Endothelial cell of umbilical vein (primary cell): Measurements from ENCODE around the gene CNTNAP2. TPM values are rescaled to one million over a fixed set of nuclear protein-coding genes. Genes with fewer than 3 reads are reported as not detected.

ENCODE experiments used
- BruUV-seq: library from RNA; stranded (reverse); fragments of 400-500 nt; replicated peaks from 2 replicates; lab custom pipeline; 2021; lab: Mats Ljungman, UMichigan
- CTCF ChIA-PET: fragments of 300-600, 350-600 bp; sonication (Branson Sonifier 250); formaldehyde crosslinking; loops from one replicate; lab custom pipeline; 2021; ENCODE audit warnings: antibody characterized with exemption, inconsistent platforms; lab: Charles Lee
- POLR2A ChIA-PET: fragments of 300-600, 350-600 bp; sonication (Branson Sonifier 250); formaldehyde crosslinking; loops from one replicate; lab custom pipeline; 2021; ENCODE audit warnings: antibody characterized with exemption, inconsistent platforms; lab: Charles Lee
- DNase-seq: peaks from one replicate; pipeline ENCODE4 v3.0.0-alpha.2; 2011; ENCODE audit warnings: low read depth, low spot score
- FAIRE-seq: peaks from 2 replicates; lab custom pipeline; 2011; peaks lifted over from hg19 to GRCh38; lab: Jason Lieb, UNC
- H2AFZ ChIP-seq: 2 replicates; pipeline ENCODE4 v1.6.0; 2012; ENCODE audit warnings: low read depth, low read length, control low read depth, inconsistent platforms
- H3K27ac ChIP-seq: 2 replicates; pipeline ENCODE4 v1.5.1; 2011; ENCODE audit warnings: low read depth, mild to moderate bottlenecking, control low read depth, low read length, moderate library complexity; ENCODE audit not compliant: insufficient read depth
- H3K27me3 ChIP-seq, 2 experiments: 2 replicates each; pipeline versions ENCODE4 v1.6.0 to v1.6.1; 2011; ENCODE audit warnings: low read length in 2 of 2, mixed read lengths in 1 of 2; ENCODE audit not compliant: control insufficient read depth in 2 of 2, insufficient read depth in 2 of 2
- H3K36me3 ChIP-seq, 2 experiments: 2 replicates in 1 of 2; 3 replicates in 1 of 2; pipeline ENCODE4 v1.5.1; 2011; ENCODE audit warnings: low read length in 2 of 2, mild to moderate bottlenecking in 1 of 2, moderate library complexity in 1 of 2; ENCODE audit not compliant: control insufficient read depth in 2 of 2, insufficient read depth in 2 of 2; ENCODE audit errors: extremely low read depth in 1 of 2
- H3K4me1 ChIP-seq: 3 replicates; pipeline ENCODE4 v1.5.1; 2011; ENCODE audit warnings: mild to moderate bottlenecking, low read length; ENCODE audit not compliant: control insufficient read depth, insufficient read depth; ENCODE audit errors: extremely low read depth
- H3K4me2 ChIP-seq: 2 replicates; pipeline ENCODE4 v1.6.1; 2011; ENCODE audit warnings: low read length, control low read depth, mixed read lengths; ENCODE audit not compliant: insufficient read depth
- H3K4me3 ChIP-seq, 3 experiments: fragments of 200-600 bp in 1 of 3; sonication (generic), shearing (Covaris generic) in 1 of 3; replicated peaks in 1 of 3; 2 replicates each; pipeline ENCODE4 v1.5.1; 2011 to 2016; ENCODE audit warnings: control low read depth in 3 of 3, low read length in 3 of 3, mild to moderate bottlenecking in 2 of 3, inconsistent platforms in 1 of 3, low read depth in 1 of 3, moderate library complexity in 1 of 3; ENCODE audit not compliant: insufficient read depth in 1 of 3
- H3K79me2 ChIP-seq: 2 replicates; pipeline ENCODE4 v1.6.0; 2012; ENCODE audit warnings: low read length, inconsistent platforms; ENCODE audit not compliant: control insufficient read depth, insufficient read depth
- H3K9ac ChIP-seq: replicated peaks from 2 replicates; pipeline ENCODE3; 2011; ENCODE audit warnings: low read length, control low read depth; ENCODE audit not compliant: insufficient read depth; ENCODE audit errors: extremely low read depth
- H3K9me1 ChIP-seq: replicated peaks from 3 replicates; pipeline ENCODE4 v1.6.0; 2011; ENCODE audit warnings: mild to moderate bottlenecking, low read length; ENCODE audit not compliant: control insufficient read depth, insufficient read depth; ENCODE audit errors: extremely low read depth
- H3K9me3 ChIP-seq: replicated peaks from 2 replicates; pipeline ENCODE4 v1.5.1; 2012; ENCODE audit warnings: low read length, inconsistent platforms; ENCODE audit not compliant: control insufficient read depth, insufficient read depth
- H4K20me1 ChIP-seq: replicated peaks from 2 replicates; pipeline ENCODE3; 2011; ENCODE audit warnings: mild to moderate bottlenecking, low read length; ENCODE audit not compliant: control insufficient read depth, insufficient read depth; ENCODE audit errors: extremely low read depth
- EZH2 ChIP-seq: IDR thresholded peaks from 2 replicates; pipeline ENCODE4 v1.6.1; 2012; ENCODE audit warnings: borderline replicate concordance, low read depth, mild to moderate bottlenecking, moderate library complexity, low read length, inconsistent platforms; ENCODE audit not compliant: severe bottlenecking
- FOS ChIP-seq: IDR thresholded peaks from 2 replicates; pipeline ENCODE4 v1.6.1; 2011; ENCODE audit warnings: mild to moderate bottlenecking, low read length, moderate library complexity, borderline replicate concordance; ENCODE audit not compliant: insufficient read depth
- GATA2 ChIP-seq: IDR thresholded peaks from 2 replicates; pipeline ENCODE4 v1.7.0; 2011; ENCODE audit warnings: low read depth, mild to moderate bottlenecking, moderate library complexity, mixed read lengths, low read length; ENCODE audit not compliant: insufficient read length, insufficient read depth
- JUN ChIP-seq: IDR thresholded peaks from 2 replicates; pipeline ENCODE4 v1.6.1; 2011; ENCODE audit warnings: borderline replicate concordance, low read depth; ENCODE audit not compliant: insufficient read length, insufficient read depth
- MYC ChIP-seq: IDR thresholded peaks from one replicate; pipeline ENCODE4 v1.6.1; 2011; ENCODE audit warnings: mild to moderate bottlenecking, low read depth, low read length
- POLR2A ChIP-seq: IDR thresholded peaks from 2 replicates; pipeline ENCODE4 v1.6.1; 2012; ENCODE audit warnings: low read depth, mild to moderate bottlenecking, control low read depth, low read length
- POLR2AphosphoS5 ChIP-seq: IDR thresholded peaks from 2 replicates; pipeline ENCODE4 v1.6.1; 2012; ENCODE audit warnings: low read depth, mild to moderate bottlenecking, control low read depth, low read length, moderate library complexity; ENCODE audit not compliant: insufficient read depth
- dilution Hi-C: fragments of 300-500 bp; cut with MboI; formaldehyde crosslinking; loops from one replicate; pipeline ENCODE4 v1.15.0; 2019; ENCODE audit warnings: low sequenced_read_pairs; ENCODE audit not compliant: extremely low pct_ligation_motif_present
- intact Hi-C: fragments of 100-400 bp; cut with micrococcal nuclease; formaldehyde crosslinking; loops from one replicate; pipeline ENCODE4 v1.10.0; 2022
- polyA plus RNA-seq, 4 experiments: library from polyadenylated mRNA; depleted of rRNA in 3 of 4; stranded (reverse) in 3 of 4; unstranded in 1 of 4; fragments of >200 nt; gene quantifications; 2 replicates each; pipeline versions ENCODE4 v1.2.1 to v1.2.3, GENCODE V29; 2011 to 2012; ENCODE audit warnings: missing spikeins in 1 of 4
- total RNA-seq: library from RNA; stranded (reverse); gene quantifications from 2 replicates; pipeline ENCODE4 v1.2.3, GENCODE V29; 2021
- TF ChIP-seq, protein P1 (sequence below): IDR thresholded peaks from 2 replicates; pipeline ENCODE4 v1.6.1; 2011; ENCODE audit not compliant: insufficient read depth, insufficient read length
- TF ChIP-seq, protein P2 (sequence below), 2 donors: IDR thresholded peaks; 1 replicate in 1 of 2; 2 replicates in 1 of 2; pipeline ENCODE4 v1.5.1; 2011; ENCODE audit warnings: low read length in 2 of 2, mild to moderate bottlenecking in 2 of 2, moderate library complexity in 2 of 2, control low read depth in 1 of 2, inconsistent platforms in 1 of 2, low read depth in 1 of 2; ENCODE audit not compliant: insufficient read depth in 1 of 2; ENCODE audit errors: extremely low read depth in 1 of 2

The CNTNAP2 gene
- total and polyA plus RNA-seq, 2 donors (not counting 3 experiments of a cell fraction or from before 2014, with no cell fraction given) = not detected

DNA sequence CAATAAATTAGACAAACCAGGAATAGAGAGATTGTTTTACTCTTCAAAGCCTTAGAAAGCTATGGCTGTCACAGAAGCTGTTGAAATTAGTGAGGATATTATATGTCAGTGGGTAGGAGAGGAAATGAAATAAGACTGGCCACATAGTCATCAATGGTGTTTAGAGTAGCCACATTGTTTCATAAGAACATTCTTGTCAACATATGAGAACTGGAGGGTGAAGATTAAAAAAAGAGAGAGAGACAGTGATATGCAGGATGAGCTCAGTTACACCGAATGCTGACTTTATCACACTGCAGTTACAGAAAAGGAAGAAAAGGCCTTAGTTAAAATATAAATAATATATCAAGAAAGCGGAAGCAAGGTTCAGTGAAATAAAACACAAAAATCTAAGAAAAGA, 412.0 kb downstream of the CNTNAP2 start:
- Histone ChIP-seq H3K36me3 (no peaks in the 10 kb centered on the region), H3K79me2 (no peaks in the 10 kb centered on the region), H4K20me1 (no peaks in the 10 kb centered on the region), H3K4me3 (no peak overlapping the region), H3K27ac (no peak overlapping the region), H3K9me1 (no peaks in the 10 kb centered on the region), H3K4me2 (no peak overlapping the region), H3K27me3 (no peaks in the 10 kb centered on the region), H3K4me1 (no peaks in the 10 kb centered on the region), H3K9me3 (peaks cover 2% of the 10 kb centered on the region), H3K9ac (no peak overlapping the region), H2AFZ (no peak overlapping the region)
- dilution Hi-C loops (no loop called here), intact Hi-C loops (no loop called here)
- no TSS peak for BruUV-seq
- TF ChIP-seq, protein P1, sequence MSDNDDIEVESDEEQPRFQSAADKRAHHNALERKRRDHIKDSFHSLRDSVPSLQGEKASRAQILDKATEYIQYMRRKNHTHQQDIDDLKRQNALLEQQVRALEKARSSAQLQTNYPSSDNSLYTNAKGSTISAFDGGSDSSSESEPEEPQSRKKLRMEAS = no peak
- TF ChIP-seq JUN (no peak), GATA2 (no peak), POLR2AphosphoS5 (no peak), EZH2 (no peak), POLR2A (no peak), FOS (no peak), MYC (no peak)
- TF ChIP-seq, protein P2, sequence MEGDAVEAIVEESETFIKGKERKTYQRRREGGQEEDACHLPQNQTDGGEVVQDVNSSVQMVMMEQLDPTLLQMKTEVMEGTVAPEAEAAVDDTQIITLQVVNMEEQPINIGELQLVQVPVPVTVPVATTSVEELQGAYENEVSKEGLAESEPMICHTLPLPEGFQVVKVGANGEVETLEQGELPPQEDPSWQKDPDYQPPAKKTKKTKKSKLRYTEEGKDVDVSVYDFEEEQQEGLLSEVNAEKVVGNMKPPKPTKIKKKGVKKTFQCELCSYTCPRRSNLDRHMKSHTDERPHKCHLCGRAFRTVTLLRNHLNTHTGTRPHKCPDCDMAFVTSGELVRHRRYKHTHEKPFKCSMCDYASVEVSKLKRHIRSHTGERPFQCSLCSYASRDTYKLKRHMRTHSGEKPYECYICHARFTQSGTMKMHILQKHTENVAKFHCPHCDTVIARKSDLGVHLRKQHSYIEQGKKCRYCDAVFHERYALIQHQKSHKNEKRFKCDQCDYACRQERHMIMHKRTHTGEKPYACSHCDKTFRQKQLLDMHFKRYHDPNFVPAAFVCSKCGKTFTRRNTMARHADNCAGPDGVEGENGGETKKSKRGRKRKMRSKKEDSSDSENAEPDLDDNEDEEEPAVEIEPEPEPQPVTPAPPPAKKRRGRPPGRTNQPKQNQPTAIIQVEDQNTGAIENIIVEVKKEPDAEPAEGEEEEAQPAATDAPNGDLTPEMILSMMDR (IDR thresholded peaks at IDR 0.05; ENCODE audit: extremely low read depth in 1 of 2, insufficient read depth in 1 of 2, low read depth in 1 of 2, low read length in 2 of 2) = no peak
- FAIRE-seq = no peak
- POLR2A ChIA-PET = no interaction called here
- CTCF ChIA-PET = no interaction called here
- no peak for DNase-seq
